ENCODE measurements around the gene TCERG1L.

The TCERG1L gene

DNA sequence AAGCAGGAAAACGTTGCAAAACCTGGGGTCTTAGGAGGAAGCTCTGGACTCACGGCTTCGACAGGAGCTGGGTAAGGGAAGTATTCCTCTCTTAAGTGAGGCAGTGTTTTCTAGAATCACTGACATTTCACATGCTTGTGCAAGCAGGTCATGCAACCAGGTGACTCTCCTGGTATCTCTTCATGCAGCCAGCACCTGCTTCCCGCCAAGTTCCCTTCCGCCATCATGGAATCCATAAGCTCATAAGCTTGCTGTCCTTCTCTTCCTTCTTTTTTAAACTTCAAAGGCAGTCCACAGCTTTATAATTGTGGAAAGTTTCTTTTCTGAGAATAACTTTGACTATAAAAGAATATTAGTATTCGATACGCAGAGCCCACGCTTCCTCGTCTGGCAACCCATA, 256.1 kb downstream of the TCERG1L start:
- no peak for DNase-seq

DNA sequence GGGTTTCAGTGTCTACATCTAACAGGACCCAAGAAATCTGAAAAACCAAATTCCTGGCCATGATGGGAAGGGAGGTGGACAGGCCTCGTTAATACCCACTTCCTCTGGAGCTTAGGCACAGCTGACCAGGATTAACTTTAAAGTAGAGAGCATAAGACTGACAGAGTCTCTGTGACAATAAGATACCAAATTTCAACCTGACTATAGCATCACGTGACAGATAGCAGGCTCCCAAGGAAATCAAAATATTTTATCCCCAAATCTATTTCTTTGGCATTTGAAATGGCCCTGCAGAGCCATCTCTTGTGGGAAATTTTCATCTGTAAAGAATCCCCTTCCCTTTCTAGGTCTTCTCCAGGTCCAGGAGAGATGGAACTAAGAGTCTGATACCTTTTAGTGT, 258.3 kb downstream of the TCERG1L start:
- DNase-seq: no peak

- DNase-seq: no peak
Observed at GRCh38 chr10:131050162-131050766, 261.3 kb downstream of the TCERG1L start.

GRCh38 chr10:131049016-131049415, 262.5 kb downstream of the TCERG1L start:
- DNase-seq: no peak

DNA sequence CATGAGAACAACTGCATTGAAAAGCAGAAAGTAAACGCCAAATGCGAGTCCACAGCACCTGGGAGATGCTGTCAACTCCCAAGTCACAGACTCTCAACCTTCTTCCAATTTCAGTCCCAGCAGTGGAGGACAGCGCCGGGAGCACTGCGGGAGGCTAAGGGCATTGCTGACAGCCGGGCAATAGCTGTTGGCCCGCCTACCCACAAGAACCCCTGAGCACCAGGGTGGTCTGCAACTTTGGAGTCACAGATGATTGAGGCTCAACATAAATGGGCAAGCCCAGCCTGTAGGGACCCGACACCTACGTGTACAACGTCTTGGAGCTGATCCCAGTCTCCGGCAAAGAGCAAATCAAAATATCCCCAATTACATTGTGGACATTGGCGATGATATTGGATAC, 262.9 kb downstream of the TCERG1L start:
- DNase-seq: no peak

GRCh38 chr10:131047501-131047900, 264.0 kb downstream of the TCERG1L start:
- no peak for DNase-seq

DNA sequence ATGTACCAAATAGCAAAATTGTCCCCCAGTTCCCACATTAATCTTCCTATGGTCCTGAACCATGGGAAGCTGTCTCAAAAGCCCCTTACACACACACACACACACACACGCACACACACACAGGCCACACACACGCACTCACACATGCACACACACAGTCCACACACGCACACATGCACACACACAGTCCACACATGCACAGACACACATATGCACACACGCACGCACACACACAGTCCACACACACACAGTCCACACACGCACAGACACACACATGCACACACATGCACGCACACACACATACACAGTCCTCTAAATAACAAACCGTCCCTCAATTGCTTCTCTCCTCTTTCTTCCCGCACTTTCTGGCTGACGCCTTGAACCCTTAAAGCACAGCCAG, 265.3 kb downstream of the TCERG1L start:
- no peak for DNase-seq

DNA sequence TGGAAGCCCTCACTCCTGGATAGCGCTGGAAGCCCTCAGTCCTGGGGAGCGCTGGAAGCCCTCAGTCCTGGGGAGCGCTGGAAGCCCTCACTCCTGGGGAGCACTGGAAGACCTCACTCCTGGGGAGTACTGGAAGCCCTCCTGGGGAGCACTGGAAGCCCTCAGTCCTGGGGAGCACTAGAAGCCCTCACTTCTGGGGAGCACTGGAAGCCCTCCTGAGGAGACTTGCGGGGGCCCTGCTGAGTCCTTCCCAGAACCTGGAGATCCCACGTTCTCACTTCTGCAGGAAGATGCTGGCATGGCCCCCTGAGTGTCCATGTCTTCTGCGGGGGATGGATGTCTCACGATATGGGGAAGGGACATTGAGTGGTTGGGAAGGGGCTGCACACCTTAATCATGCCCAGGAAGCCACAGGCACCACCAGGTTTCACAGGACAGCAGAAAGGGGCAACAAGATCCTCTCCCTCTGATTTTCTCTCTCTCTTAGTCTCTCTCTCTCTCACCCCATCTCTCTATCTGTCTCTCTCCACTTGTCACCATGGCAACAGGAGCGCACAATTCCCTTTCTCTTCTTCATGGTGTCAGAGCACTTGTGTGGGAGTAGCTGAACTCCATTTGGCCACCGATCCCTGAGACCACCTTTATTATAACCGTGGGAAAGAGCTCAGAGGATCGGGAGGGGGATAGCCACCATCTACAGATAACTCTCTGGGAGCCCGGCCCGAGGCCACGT, 267.0 kb downstream of the TCERG1L start:
- DNase-seq: no peak

GRCh38 chr10:131043039-131043691, 268.4 kb downstream of the TCERG1L start:
- no peak for DNase-seq
